Kidney epithelial cell (primary cell): ENCODE data around the gene LINGO1. TPM values are rescaled to one million over a fixed set of nuclear protein-coding genes. Genes with fewer than 3 reads are reported as not detected.
A peak's percentile ranks its signal among the peaks of the same experiment; 100 is the strongest.

Experiments used
- DNase-seq: peaks from one replicate; pipeline ENCODE4 v3.0.0-alpha.2; 2010; ENCODE audit warnings: low read depth
- H3K27me3 ChIP-seq: 2 replicates; pipeline ENCODE4 v1.6.0; 2011; ENCODE audit warnings: low read length; ENCODE audit not compliant: control insufficient read depth, insufficient read depth
- H3K36me3 ChIP-seq: 2 replicates; pipeline ENCODE4 v1.5.1; 2011; ENCODE audit warnings: low read length; ENCODE audit not compliant: control insufficient read depth, insufficient read depth
- H3K4me3 ChIP-seq: 2 replicates; pipeline ENCODE4 v1.5.1; 2011; ENCODE audit warnings: low read depth, mild to moderate bottlenecking, control low read depth, low read length
- total RNA-seq: library from RNA; depleted of rRNA; stranded (reverse); fragments of >200 nt; gene quantifications from 2 replicates; pipeline ENCODE4 v1.2.3, GENCODE V29; 2015
- TF ChIP-seq, protein P1 (sequence below): IDR thresholded peaks from 2 replicates; pipeline ENCODE4 v1.5.1; 2011; ENCODE audit warnings: mild to moderate bottlenecking, moderate library complexity, low read length, control low read depth, inconsistent platforms; ENCODE audit not compliant: insufficient read depth, poor library complexity, severe bottlenecking

The LINGO1 gene
- total RNA-seq, 1 donor from 2014 or later = 4.8 TPM

DNA sequence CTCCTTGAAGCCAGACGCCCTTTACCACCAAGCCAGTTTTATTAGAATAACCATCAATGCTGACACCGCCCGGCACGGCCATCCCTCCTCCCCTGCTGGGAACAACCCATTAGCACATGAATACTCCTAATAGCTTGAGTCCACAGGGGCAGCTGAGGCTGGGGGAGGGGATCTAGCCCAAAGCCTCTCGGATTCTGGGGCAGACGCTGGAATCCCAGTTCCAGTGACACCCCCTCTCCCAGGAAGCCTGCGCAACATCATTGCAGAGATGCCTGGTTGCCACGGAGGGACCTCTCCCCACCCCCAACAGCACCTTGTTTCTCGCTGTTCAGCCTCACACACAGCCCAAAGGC, 1.2 kb upstream of the LINGO1 start:
- TF ChIP-seq, protein P1, sequence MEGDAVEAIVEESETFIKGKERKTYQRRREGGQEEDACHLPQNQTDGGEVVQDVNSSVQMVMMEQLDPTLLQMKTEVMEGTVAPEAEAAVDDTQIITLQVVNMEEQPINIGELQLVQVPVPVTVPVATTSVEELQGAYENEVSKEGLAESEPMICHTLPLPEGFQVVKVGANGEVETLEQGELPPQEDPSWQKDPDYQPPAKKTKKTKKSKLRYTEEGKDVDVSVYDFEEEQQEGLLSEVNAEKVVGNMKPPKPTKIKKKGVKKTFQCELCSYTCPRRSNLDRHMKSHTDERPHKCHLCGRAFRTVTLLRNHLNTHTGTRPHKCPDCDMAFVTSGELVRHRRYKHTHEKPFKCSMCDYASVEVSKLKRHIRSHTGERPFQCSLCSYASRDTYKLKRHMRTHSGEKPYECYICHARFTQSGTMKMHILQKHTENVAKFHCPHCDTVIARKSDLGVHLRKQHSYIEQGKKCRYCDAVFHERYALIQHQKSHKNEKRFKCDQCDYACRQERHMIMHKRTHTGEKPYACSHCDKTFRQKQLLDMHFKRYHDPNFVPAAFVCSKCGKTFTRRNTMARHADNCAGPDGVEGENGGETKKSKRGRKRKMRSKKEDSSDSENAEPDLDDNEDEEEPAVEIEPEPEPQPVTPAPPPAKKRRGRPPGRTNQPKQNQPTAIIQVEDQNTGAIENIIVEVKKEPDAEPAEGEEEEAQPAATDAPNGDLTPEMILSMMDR = no peak
- DNase-seq = no peak
- Histone ChIP-seq H3K27me3 (peaks cover 82% of the 10 kb centered on the region), H3K36me3 (no peaks in the 10 kb centered on the region), H3K4me3 (no peak overlapping the region)

DNA sequence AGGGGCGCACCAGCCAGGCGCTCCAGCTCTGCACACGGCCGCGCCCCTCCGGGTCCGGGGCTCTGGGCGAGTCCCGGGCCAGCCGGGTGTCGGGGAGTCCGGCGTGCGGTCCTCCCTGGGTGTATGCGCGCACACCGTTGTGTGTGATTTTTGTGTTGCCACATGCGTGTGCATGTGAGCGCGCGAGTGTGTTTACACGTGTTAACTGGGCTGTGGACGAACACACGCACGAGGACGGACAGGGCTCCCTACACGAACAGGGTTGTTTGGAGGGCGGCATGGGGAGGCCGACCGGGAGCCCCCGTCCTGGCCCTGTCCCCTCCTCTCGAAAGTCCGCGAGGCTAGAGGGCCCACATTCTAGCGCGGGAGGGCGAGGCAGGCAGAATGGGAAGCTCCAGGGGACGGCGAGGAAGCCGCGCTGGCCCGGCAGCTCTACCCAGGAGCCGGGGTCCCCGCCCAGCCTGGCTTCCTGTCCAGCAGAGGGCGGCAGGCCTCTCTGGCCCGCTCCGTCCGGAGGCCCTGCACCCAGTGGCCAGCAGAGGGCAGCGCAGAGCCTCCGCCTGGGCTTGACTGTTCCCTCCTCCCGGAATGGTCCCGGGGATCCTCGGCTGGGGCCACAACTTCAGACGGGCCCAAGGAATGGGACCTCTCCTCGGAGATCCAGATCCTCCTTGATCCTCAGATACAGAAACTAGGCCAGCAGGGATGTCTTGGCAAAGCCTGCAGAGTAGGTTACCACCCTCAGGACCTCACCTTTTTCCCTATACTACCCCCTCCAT, 611 bp upstream of the LINGO1 start:
- peak; percentile 21 for DNase-seq
- Histone ChIP-seq H3K4me3 (peak overlapping the region; percentile 21), H3K27me3 (peaks cover 83% of the 10 kb centered on the region), H3K36me3 (no peaks in the 10 kb centered on the region)
- TF ChIP-seq, protein P1 = peak; percentile 100

DNA sequence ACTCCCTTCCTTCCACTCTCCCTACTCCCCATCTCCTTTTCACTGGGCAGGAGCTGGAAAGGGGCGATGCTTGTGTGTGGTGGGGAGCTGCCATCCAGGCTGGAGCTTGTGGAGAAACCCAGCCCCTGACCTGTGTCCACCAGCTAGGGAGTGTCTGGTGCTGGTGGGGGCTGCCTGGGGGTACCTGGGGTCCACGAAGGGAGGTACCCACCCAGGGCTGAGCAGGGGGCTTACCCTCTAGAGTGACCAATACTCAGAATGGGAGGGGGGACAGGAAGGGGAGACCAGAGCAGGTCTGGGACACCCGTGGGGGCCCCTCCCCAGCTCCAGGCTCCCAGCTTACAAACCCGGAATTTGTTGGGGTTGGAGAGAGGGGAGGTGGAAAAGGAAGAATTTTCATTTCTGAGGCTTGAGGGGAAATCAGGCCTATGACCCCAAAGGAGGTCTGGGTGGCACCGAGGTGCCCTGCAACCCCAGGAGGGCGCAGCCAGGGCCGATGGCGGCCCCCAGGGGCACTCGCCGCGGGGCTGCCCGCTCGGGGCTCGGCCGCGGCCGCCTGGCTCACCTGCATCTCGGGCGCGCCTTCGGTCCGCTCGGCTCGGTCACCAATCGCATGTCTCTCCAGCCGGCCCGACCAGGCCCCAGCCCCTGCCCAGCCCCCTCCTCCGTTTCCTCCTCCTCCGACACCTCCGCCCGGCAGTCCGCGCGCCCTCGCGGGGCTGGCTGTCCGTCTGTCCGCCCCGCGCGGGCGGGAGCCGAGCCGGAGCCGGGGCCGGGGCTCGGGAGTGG, 773 bp downstream of the LINGO1 start:
- Histone ChIP-seq H3K27me3 (peaks cover 83% of the 10 kb centered on the region), H3K36me3 (no peaks in the 10 kb centered on the region), H3K4me3 (no peak overlapping the region)
- no peak for DNase-seq
- TF ChIP-seq, protein P1 = no peak

DNA sequence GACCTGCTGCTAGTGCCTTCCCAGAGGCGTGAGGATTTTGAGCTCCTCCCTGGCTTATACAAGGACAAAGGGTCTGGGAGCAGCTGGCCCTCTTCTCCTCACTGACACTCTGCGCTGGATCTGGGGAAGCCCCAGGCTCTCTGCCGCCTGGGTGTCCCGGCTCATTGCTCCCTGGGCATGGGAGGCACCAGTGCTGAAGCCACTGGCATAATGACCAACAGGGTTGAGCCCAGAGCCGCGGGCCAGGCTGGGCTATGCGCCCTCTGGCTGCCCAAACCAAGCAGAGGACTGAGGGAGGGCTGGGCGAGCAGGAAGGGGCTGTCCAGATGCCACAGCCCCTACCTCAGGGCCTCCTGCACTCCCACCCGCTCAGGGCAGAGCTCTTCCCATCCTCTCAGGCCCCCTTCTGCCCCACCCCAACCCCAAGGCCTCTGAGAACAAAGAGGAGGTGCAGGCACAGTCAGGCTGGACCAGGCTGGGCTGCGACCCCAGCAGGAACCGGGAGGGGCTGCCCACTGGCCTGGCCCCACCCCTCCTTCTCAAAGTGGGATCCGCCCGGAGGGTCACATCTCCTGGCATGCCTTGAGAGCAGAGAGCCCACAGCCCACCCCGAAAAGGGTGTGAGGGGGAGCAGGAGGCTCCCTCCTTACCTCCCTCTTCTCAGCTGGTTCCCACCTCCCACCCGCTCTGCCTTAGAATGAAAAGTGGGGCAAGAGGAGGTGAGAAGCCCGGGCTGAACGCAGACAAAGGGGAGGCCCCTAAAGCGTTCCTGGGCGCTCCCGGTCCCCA, 1.6 kb downstream of the LINGO1 start:
- peaks cover 79% of the 10 kb centered on the region for H3K27me3 ChIP-seq

DNA sequence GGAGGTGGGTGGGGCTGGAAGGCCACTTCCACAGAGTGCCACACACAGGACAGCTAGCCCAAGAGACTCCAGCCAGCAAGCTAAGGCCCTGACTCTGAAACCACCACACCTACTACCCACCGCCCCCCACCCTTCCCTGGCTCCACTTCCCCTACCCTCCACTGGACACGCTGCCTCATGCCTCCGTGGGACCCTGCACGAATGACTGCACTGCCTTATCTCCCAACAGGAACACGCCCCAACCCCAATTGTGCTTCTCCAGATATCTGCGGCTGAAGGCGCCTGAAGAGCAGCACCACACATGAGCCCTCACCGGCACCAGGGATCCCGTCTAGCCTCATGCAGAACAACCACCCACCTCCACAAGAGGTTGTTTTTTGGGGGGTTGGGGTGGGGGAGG, 2.7 kb downstream of the LINGO1 start:
- TF ChIP-seq, protein P1 = no peak
- no peaks in the 10 kb centered on the region for H3K36me3 ChIP-seq
- H3K27me3 ChIP-seq = peaks cover 68% of the 10 kb centered on the region

More for the DNA sequence above, 1.6 kb downstream of the LINGO1 start:
- TF ChIP-seq, protein P1 = peak; percentile 39
- no peaks in the 10 kb centered on the region for H3K36me3 ChIP-seq
- H3K4me3 ChIP-seq = no peak overlapping the region
- no peak for DNase-seq

More for the DNA sequence above, 2.7 kb downstream of the LINGO1 start:
- DNase-seq = no peak
- no peak overlapping the region for H3K4me3 ChIP-seq
